Right lobe of liver (tissue), 6 donors: ENCODE data around the gene MACO1. TPM values are rescaled to one million over a fixed set of nuclear protein-coding genes. Genes with fewer than 3 reads are reported as not detected.
"Not testable (repeated sequence)": the region's sequence is repeated elsewhere in the genome, so short reads cannot be mapped to it uniquely, and the experiment has no call there.

ENCODE experiments used
- ATAC-seq, 4 donors: fragments of 200-7000 bp; cut with Tn5 transposase; one replicate each; pipeline ENCODE4 v1.9.1; 2020; ENCODE audit warnings: mild to moderate bottlenecking in 4 of 4, moderate library complexity in 4 of 4
- DNase-seq, 3 donors: peaks; one replicate each; pipeline ENCODE4 v3.0.0-alpha.2; 2020
- H3K27ac ChIP-seq, 3 donors: fragments of 200-600 bp; one replicate each; pipeline ENCODE4 v1.8.0; 2022
- H3K27me3 ChIP-seq, 2 donors: fragments of 200-600 bp; one replicate each; pipeline ENCODE4 v1.8.0; 2022
- H3K36me3 ChIP-seq, 4 donors: fragments of 200-600 bp; sonication (generic) in 1 of 4; one replicate each; pipeline versions ENCODE4 v1.5.1 to v1.8.0; 2017 to 2022; ENCODE audit warnings: control low read depth in 1 of 4
- H3K4me1 ChIP-seq, 4 donors: fragments of 200-600 bp; sonication (generic) in 1 of 4; one replicate each; pipeline versions ENCODE4 v1.5.1 to v1.8.0; 2017 to 2022; ENCODE audit warnings: control low read depth in 1 of 4
- H3K4me3 ChIP-seq, 3 donors: fragments of 200-600 bp; one replicate each; pipeline ENCODE4 v1.8.0; 2022
- H3K9me3 ChIP-seq, 4 donors: fragments of 200-600 bp; sonication (generic) in 1 of 4; one replicate each; pipeline versions ENCODE4 v1.5.1 to v1.8.0; 2017 to 2022; ENCODE audit warnings: control low read depth in 1 of 4
- CTCF ChIP-seq, 4 donors: fragments of 200-600 bp in 3 of 4; fragments of 450-650 bp in 1 of 4; IDR thresholded peaks; one replicate each; pipeline versions ENCODE4 v1.5.1 to v1.8.0; 2016 to 2022; ENCODE audit warnings: antibody characterized with exemption in 4 of 4, mild to moderate bottlenecking in 2 of 4
- POLR2A ChIP-seq: fragments of 450-650 bp; IDR thresholded peaks from one replicate; pipeline ENCODE4 v1.6.1; 2017; ENCODE audit warnings: antibody characterized with exemption, mild to moderate bottlenecking
- WGBS: methylation state at CpG from one replicate; pipeline ENCODE4 v1.1.6; 2018; ENCODE audit warnings: low coverage, low lambda C conversion rate; ENCODE audit not compliant: insufficient coverage; ENCODE audit errors: missing lambda C conversion rate; 5-methylcytosine and 5-hydroxymethylcytosine counted together
- intact Hi-C, 2 donors: fragments of 100-400 bp; cut with DNase I; formaldehyde crosslinking; loops; one replicate each; pipeline versions ENCODE4 v1.11.2 to v1.14.1; 2022
- long read RNA-seq: library from polyadenylated mRNA; unstranded; transcript quantifications from one replicate; pipeline ENCODE4 v2.0.0, GENCODE V29; 2019
- total RNA-seq, 6 experiments: library from RNA; depleted of rRNA in 2 of 6; stranded (reverse); fragments of >200 nt in 2 of 6; fragmentation: NEBNext Ultra II Directional in 3 of 6; extraction: Animal tissue kit (Norgen Biotek cat#: 25700) in 3 of 6; gene quantifications; one replicate each; pipeline versions ENCODE4 v1.1.0 to v1.2.4, GENCODE V29; 2016 to 2023
- donor health status: DM: no; HTN: yes; CAD: no.
- donor health status: DM: no; HTN: no; CAD: no.
- donor health status: DM: no; HTN: no; CAD: no.
- donor health status: DM: no; HTN: yes; CAD: no.
- donor health status: DM: no; HTN: yes; CAD: no.

The MACO1 gene
- 10 to 100 TPM; 23.2 to 32.9 (median 27.2) TPM for total RNA-seq
- long read RNA-seq, partial matches to known transcripts, result 2 of 7 reads
- long read RNA-seq, other reads (novel, unspliced or antisense), result 2 of 7 reads

- Histone ChIP-seq H3K36me3 (no peaks in the 10 kb centered on the region), H3K4me3 (peak within 1 kb of the TSS; percentile 74 to 85 (median 80)), H3K27me3 (no peaks in the 10 kb centered on the region), H3K9me3 (no peaks in the 10 kb centered on the region), H3K4me1 (peaks cover 0 to 47% (median 21%) of the 10 kb centered on the region in 4 donors), H3K27ac (peak within 1 kb of the TSS; percentile 85 to 94 (median 89))
- 0% methylated on average over 39 of the region's 87 CpGs for WGBS
- intact Hi-C loops, result no loop called here
- ATAC-seq, result peak; percentile 83 to 93 (median 85)
- TF ChIP-seq POLR2A (peak; percentile 94), CTCF (IDR thresholded peaks at IDR 0.05) (no peak)
- peak; percentile 97 to 99 (median 98) for DNase-seq
These were observed at the start of gene MACO1 for GRCh38 chr1:25430073-25430966. Gene MACO1 (plus strand): TSS chr1:25430897. CDS start chr1:25431099, 202 bp downstream.

GRCh38 chr1:25382543-25382942, 48.2 kb upstream of the MACO1 start:
- H3K4me3 ChIP-seq, H3K27me3 ChIP-seq, H3K36me3 ChIP-seq, H3K4me1 ChIP-seq, DNase-seq, intact Hi-C loops, H3K27ac ChIP-seq, H3K9me3 ChIP-seq, ATAC-seq: not testable (repeated sequence)
- no CpG with 5 or more reads among the region's 1 CpG for WGBS

GRCh38 chr1:25383090-25383489, 47.6 kb upstream of the MACO1 start:
- ATAC-seq, DNase-seq, H3K36me3 ChIP-seq, H3K4me1 ChIP-seq, intact Hi-C loops, H3K4me3 ChIP-seq, H3K27me3 ChIP-seq, H3K27ac ChIP-seq, H3K9me3 ChIP-seq: not testable (repeated sequence)
- WGBS, result 100% methylated on average over 1 of the region's 1 CpG

- ATAC-seq, result not testable (repeated sequence)
- WGBS, result no CpG with 5 or more reads among the region's 1 CpG
These were observed 46.8 kb upstream of the MACO1 start for GRCh38 chr1:25383875-25384274.

GRCh38 chr1:25387096-25387495, 43.6 kb upstream of the MACO1 start:
- WGBS, result 59% methylated on average over 4 of the region's 4 CpGs
- H3K27me3 ChIP-seq, H3K4me3 ChIP-seq, H3K27ac ChIP-seq, H3K9me3 ChIP-seq, H3K4me1 ChIP-seq, DNase-seq, intact Hi-C loops, H3K36me3 ChIP-seq: not testable (repeated sequence)
- peak; percentile 25 to 68 (median 52) for ATAC-seq

More at GRCh38 chr1:25383875-25384274, 46.8 kb upstream of the MACO1 start:
- H3K4me1 ChIP-seq, H3K9me3 ChIP-seq, intact Hi-C loops, H3K4me3 ChIP-seq, H3K36me3 ChIP-seq, H3K27ac ChIP-seq, H3K27me3 ChIP-seq, DNase-seq: not testable (repeated sequence)

GRCh38 chr1:25388691-25389090, 42.0 kb upstream of the MACO1 start:
- H3K27me3 ChIP-seq, H3K36me3 ChIP-seq, H3K9me3 ChIP-seq, ATAC-seq, H3K4me3 ChIP-seq, intact Hi-C loops, DNase-seq, H3K4me1 ChIP-seq, H3K27ac ChIP-seq: not testable (repeated sequence)
- 57% methylated on average over 2 of the region's 9 CpGs for WGBS

- H3K36me3 ChIP-seq, ATAC-seq, H3K4me1 ChIP-seq, H3K27ac ChIP-seq, H3K4me3 ChIP-seq, DNase-seq, H3K27me3 ChIP-seq, intact Hi-C loops, H3K9me3 ChIP-seq: not testable (repeated sequence)
- 88% methylated on average over 2 of the region's 3 CpGs for WGBS
These were observed 41.0 kb upstream of the MACO1 start for GRCh38 chr1:25389721-25390120.
